MCF 10A (cell line): ENCODE data around the gene DTHD1. TPM values are rescaled to one million over a fixed set of nuclear protein-coding genes. Genes with fewer than 3 reads are reported as not detected.

ENCODE experiments used
- Bru-seq: library from RNA; stranded (reverse); fragments of 400-500 nt; gene quantifications from one replicate; lab custom pipeline; 2021; lab: Mats Ljungman, UMichigan
- BruChase-seq, 2 experiments: library from RNA; stranded (reverse); fragments of 400-500 nt; gene quantifications; one replicate each; lab custom pipeline; 2021; lab: Mats Ljungman, UMichigan
- BruUV-seq: library from RNA; stranded (reverse); fragments of 400-500 nt; replicated peaks from 2 replicates; lab custom pipeline; 2021; lab: Mats Ljungman, UMichigan
- CTCF ChIA-PET: fragments of 300-600 bp; sonication (Branson Sonifier 250); formaldehyde crosslinking; extraction: SDS; loops from one replicate; lab custom pipeline; 2021; ENCODE audit warnings: antibody characterized with exemption, inconsistent platforms; lab: Yijun Ruan, JAX
- POLR2A ChIA-PET: fragments of 300-600, 350-650 bp; sonication (Branson Sonifier 250); formaldehyde crosslinking; extraction: SDS; loops from one replicate; lab custom pipeline; 2020; ENCODE audit warnings: antibody characterized with exemption, inconsistent platforms; lab: Yijun Ruan, JAX
- DNase-seq: peaks from one replicate; pipeline ENCODE4 v3.0.0-alpha.2; 2018; ENCODE audit not compliant: unreplicated experiment
- H3K27ac Mint-ChIP-seq: one replicate; pipeline ENCODE4 v1.8.0; 2022; ENCODE audit warnings: mild to moderate bottlenecking, low read depth, mixed read lengths; ENCODE audit not compliant: unreplicated experiment
- H3K27me3 Mint-ChIP-seq: one replicate; pipeline ENCODE4 v1.8.0; 2022; ENCODE audit warnings: mixed read lengths; ENCODE audit not compliant: insufficient read depth, unreplicated experiment
- H3K36me3 Mint-ChIP-seq: one replicate; pipeline ENCODE4 v1.8.0; 2022; ENCODE audit warnings: mild to moderate bottlenecking, moderate library complexity, mixed read lengths; ENCODE audit not compliant: insufficient read depth, unreplicated experiment
- H3K4me1 Mint-ChIP-seq: one replicate; pipeline ENCODE4 v1.8.0; 2022; ENCODE audit warnings: mixed read lengths; ENCODE audit not compliant: insufficient read depth, unreplicated experiment
- H3K4me3 Mint-ChIP-seq: one replicate; pipeline ENCODE4 v1.8.0; 2022; ENCODE audit warnings: mild to moderate bottlenecking, moderate library complexity, mixed read lengths; ENCODE audit not compliant: unreplicated experiment
- H3K9me3 Mint-ChIP-seq: one replicate; pipeline ENCODE4 v1.8.0; 2022; ENCODE audit warnings: mixed read lengths; ENCODE audit not compliant: unreplicated experiment
- CTCF ChIP-seq: fragments of 200-600 bp; IDR thresholded peaks from one replicate; pipeline ENCODE4 v1.8.0; 2022; ENCODE audit warnings: antibody characterized with exemption, mild to moderate bottlenecking; ENCODE audit not compliant: unreplicated experiment
- intact Hi-C: fragments of 100-400 bp; cut with micrococcal nuclease; formaldehyde crosslinking; loops from 2 replicates; pipeline ENCODE4 v1.14.1; 2022
- long read RNA-seq: library from polyadenylated mRNA; stranded (forward); transcript quantifications from one replicate; pipeline ENCODE4 v2.0.0, GENCODE V29; 2022
- total RNA-seq: library from RNA; stranded (reverse); gene quantifications from 2 replicates; pipeline ENCODE4 v1.2.3, GENCODE V29; 2022

DTHD1 gene
- total RNA-seq (not detected in 2 replicates), Bru-seq, nascent RNA (percentile 12 among the genes with signal in this experiment), BruChase-seq, experiment 1, labeled RNA remaining after a 6-hour chase (percentile 12 among the genes with signal in this experiment), BruChase-seq, experiment 2, labeled RNA remaining after a 2-hour chase (percentile 11 among the genes with signal in this experiment)
- long read RNA-seq, result 0 reads

- no peaks in the 10 kb centered on the region for H3K9me3 Mint-ChIP-seq
- H3K27me3 Mint-ChIP-seq, result no peaks in the 10 kb centered on the region
- peaks cover 45% of the 10 kb centered on the region for H3K4me1 Mint-ChIP-seq
- TF ChIP-seq CTCF, result no peak
- ChIA-PET POLR2A (interaction anchor here (0.6 to 4.0 kb wide), 7 partner anchors 9 to 41 kb away, joined by 3 to 38 read pairs (median 4); partner anchors contain the start of gene ARAP2), CTCF (interaction anchor here (0.9 to 2.6 kb wide), 4 partner anchors 13 to 81 kb away, joined by 3 to 18 read pairs (median 4); partner anchors contain the start of gene ARAP2)
- BruUV-seq, result no TSS peak
- no peaks in the 10 kb centered on the region for H3K36me3 Mint-ChIP-seq
- peak within 1 kb of the TSS; percentile 45 for H3K4me3 Mint-ChIP-seq
- peak within 1 kb of the TSS; percentile 54 for H3K27ac Mint-ChIP-seq
- DNase-seq, result no peak
- intact Hi-C loops, result no loop called here
Observed at GRCh38 chr4:36281384-36282106, at the start of gene DTHD1. DTHD1 (plus strand) TSS chr4:36281616; CDS start chr4:36281759, 143 bp downstream.

- DNase-seq, result no peak
Observed at GRCh38 chr4:36233567-36234266, 47.7 kb upstream of the DTHD1 start.

GRCh38 chr4:36235306-36235705, 46.1 kb upstream of the DTHD1 start:
- Mint-ChIP-seq H3K4me1 (peaks cover 11% of the 10 kb centered on the region), H3K27me3 (no peaks in the 10 kb centered on the region), H3K36me3 (no peaks in the 10 kb centered on the region), H3K4me3 (no peak overlapping the region), H3K27ac (no peak overlapping the region), H3K9me3 (peaks cover 13% of the 10 kb centered on the region)
- BruUV-seq, result no TSS peak
- DNase-seq, result peak; percentile 48
- POLR2A ChIA-PET, result interaction anchor here (0.7 to 1.0 kb wide), 2 partner anchors 9 to 27 kb away, joined by 3 to 5 read pairs; partner anchors contain the start of gene ARAP2
- CTCF ChIA-PET, result no interaction called here
- intact Hi-C loops, result no loop called here
- TF ChIP-seq CTCF, result no peak

More at GRCh38 chr4:36233567-36234266, 47.7 kb upstream of the DTHD1 start:
- Mint-ChIP-seq H3K4me1 (peaks cover 11% of the 10 kb centered on the region), H3K4me3 (no peak overlapping the region), H3K27me3 (no peaks in the 10 kb centered on the region), H3K9me3 (peaks cover 13% of the 10 kb centered on the region), H3K36me3 (peaks cover 6% of the 10 kb centered on the region), H3K27ac (no peak overlapping the region)
- BruUV-seq, result no TSS peak
- CTCF ChIA-PET, result interaction anchor here (1.7 kb wide), 1 partner anchor 10 kb away, joined by 11 read pairs; the partner anchor contains the start of gene ARAP2
- intact Hi-C loops, result no loop called here
- TF ChIP-seq CTCF, result no peak
- POLR2A ChIA-PET, result interaction anchor here (0.8 to 9.1 kb wide), 3 partner anchors 9 to 23 kb away, joined by 4 to 68 read pairs (median 4); partner anchors contain the start of gene ARAP2
